Thyroid gland (tissue), 4 donors: ENCODE data around the gene C2orf80.

Experiments
- CTCF ChIP-seq, 6 experiments: fragments of 200-600 bp in 3 of 6; fragments of 450-650 bp in 3 of 6; sonication (generic) in 3 of 6; IDR thresholded peaks; one replicate each; pipeline ENCODE4 v1.5.1; 2016 to 2019; ENCODE audit warnings: antibody characterized with exemption in 6 of 6, mild to moderate bottlenecking in 2 of 6, inconsistent platforms in 1 of 6, moderate library complexity in 1 of 6
- POLR2A ChIP-seq, 2 donors: fragments of 450-650 bp; IDR thresholded peaks; one replicate each; pipeline ENCODE4 v1.6.1; 2017; ENCODE audit warnings: antibody characterized with exemption in 2 of 2, mild to moderate bottlenecking in 2 of 2, moderate library complexity in 1 of 2

- TF ChIP-seq CTCF (IDR thresholded peaks at IDR 0.05) (no peak), POLR2A (IDR thresholded peaks at IDR 0.05) (no peak)
These were observed 70.9 kb downstream of the C2orf80 start for GRCh38 chr2:208118918-208119317.
